Peyer's patch (tissue), 4 donors: Measurements from ENCODE around the gene TOM1L2.

Experiments used
- CTCF ChIP-seq, 6 experiments: fragments of 450-650 bp in 4 of 6; fragments of 200-600 bp in 2 of 6; sonication (generic) in 1 of 6; IDR thresholded peaks; one replicate each; pipeline ENCODE4 v1.5.1; 2017 to 2019; ENCODE audit warnings: antibody characterized with exemption in 6 of 6, mild to moderate bottlenecking in 3 of 6, moderate library complexity in 1 of 6
- POLR2A ChIP-seq, 2 donors: fragments of 450-650 bp; IDR thresholded peaks; one replicate each; pipeline ENCODE4 v1.5.1; 2017; ENCODE audit warnings: antibody characterized with exemption in 2 of 2, mild to moderate bottlenecking in 2 of 2, moderate library complexity in 2 of 2

GRCh38 chr17:17848311-17849082 is 123.7 kb downstream of the TOM1L2 start:
- TF ChIP-seq CTCF (IDR thresholded peaks at IDR 0.05), result no peak
- TF ChIP-seq POLR2A (IDR thresholded peaks at IDR 0.05), result no peak
